ENCODE data around the gene NOS3.
"Not testable (repeated sequence)": the region's sequence is repeated elsewhere in the genome, so short reads cannot be mapped to it uniquely, and the experiment has no call there.

NOS3 gene

GRCh38 chr7:151006590-151007300, 15.9 kb downstream of the NOS3 start:
- Histone ChIP-seq H3K4me2 (peak overlapping the region; percentile 99), H4K20me1 (no peaks in the 10 kb centered on the region), H3K9ac (peak overlapping the region; percentile 77), H3K9me3 (no peaks in the 10 kb centered on the region), H3K27ac (peak overlapping the region; percentile 90), H3K27me3 (no peaks in the 10 kb centered on the region), H3K4me3 (peak overlapping the region; percentile 58), H3K36me3 (peaks cover 4% of the 10 kb centered on the region; the same call in 1 of the 2 replicates), H3K4me1 (peaks cover 71% of the 10 kb centered on the region)
- no peak for TF ChIP-seq Cebpa-rat (IDR thresholded peaks at IDR 0.05)

DNA sequence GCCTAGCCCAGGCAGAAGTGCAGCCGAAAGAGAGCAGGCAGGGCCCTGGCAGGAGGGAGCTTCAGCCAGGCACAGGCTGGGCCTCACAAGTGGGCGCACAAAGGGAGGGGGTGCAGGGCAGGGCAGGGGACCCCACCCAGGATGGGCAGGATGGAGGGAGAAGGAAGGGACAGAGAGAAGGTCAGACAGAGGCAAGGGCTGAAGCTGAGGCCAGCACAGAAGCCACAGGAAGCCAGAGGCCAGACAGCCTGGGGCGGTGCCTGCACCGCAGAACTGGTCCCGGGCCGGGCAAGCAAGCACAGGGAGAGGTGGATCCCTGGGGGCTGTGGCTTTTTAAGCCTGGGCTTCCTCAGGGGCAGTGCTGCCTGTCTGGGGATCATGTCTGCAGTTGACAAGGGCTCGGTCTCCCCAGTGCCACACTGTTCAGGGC, 16.7 kb downstream of the NOS3 start:
- Histone ChIP-seq H3K36me3 (no peaks in the 10 kb centered on the region), H3K9ac (peak overlapping the region; percentile 77), H4K20me1 (no peaks in the 10 kb centered on the region), H3K4me2 (peak overlapping the region; percentile 99), H3K27me3 (no peaks in the 10 kb centered on the region), H3K27ac (peak overlapping the region; percentile 90), H3K4me1 (peaks cover 78% of the 10 kb centered on the region), H3K4me3 (peak overlapping the region; percentile 58), H3K9me3 (no peaks in the 10 kb centered on the region)
- no peak for TF ChIP-seq Cebpa-rat (IDR thresholded peaks at IDR 0.05)

GRCh38 chr7:151008143-151008510, 17.3 kb downstream of the NOS3 start:
- peaks cover 85% of the 10 kb centered on the region for H3K4me1 ChIP-seq
- H3K36me3 ChIP-seq, result no peaks in the 10 kb centered on the region
- H3K9me3 ChIP-seq, result no peaks in the 10 kb centered on the region
- peak overlapping the region; percentile 58 for H3K4me3 ChIP-seq
- H4K20me1 ChIP-seq, result no peaks in the 10 kb centered on the region
- no peak for TF ChIP-seq Cebpa-rat (IDR thresholded peaks at IDR 0.05)
- H3K4me2 ChIP-seq, result peak overlapping the region; percentile 99
- peak overlapping the region; percentile 77; the same call in 1 of the 2 replicates for H3K9ac ChIP-seq
- no peaks in the 10 kb centered on the region for H3K27me3 ChIP-seq
- peak overlapping the region; percentile 90 for H3K27ac ChIP-seq

GRCh38 chr7:151008511-151009323, 17.9 kb downstream of the NOS3 start:
- H3K4me3 ChIP-seq, result peak overlapping the region; percentile 58
- H4K20me1 ChIP-seq, result no peaks in the 10 kb centered on the region
- H3K4me2 ChIP-seq, result peak overlapping the region; percentile 99
- no peaks in the 10 kb centered on the region for H3K27me3 ChIP-seq
- no peak for TF ChIP-seq Cebpa-rat (IDR thresholded peaks at IDR 0.05)
- no peaks in the 10 kb centered on the region for H3K9me3 ChIP-seq
- H3K4me1 ChIP-seq, result peaks cover 89% of the 10 kb centered on the region
- peak overlapping the region; percentile 77 for H3K9ac ChIP-seq
- no peaks in the 10 kb centered on the region for H3K36me3 ChIP-seq
- H3K27ac ChIP-seq, result peak overlapping the region; percentile 90

- Histone ChIP-seq H3K4me3 (peak overlapping the region; percentile 29; the same call in 1 of the 2 replicates), H3K4me1 (peaks cover 96% of the 10 kb centered on the region), H3K9me3 (no peaks in the 10 kb centered on the region), H3K36me3 (peaks cover 7% of the 10 kb centered on the region; the same call in 1 of the 2 replicates), H3K4me2 (peak overlapping the region; percentile 99), H4K20me1 (no peaks in the 10 kb centered on the region), H3K9ac (peak overlapping the region; percentile 57; the same call in 1 of the 2 replicates), H3K27ac (peak overlapping the region; percentile 90), H3K27me3 (no peaks in the 10 kb centered on the region)
- no peak for TF ChIP-seq Cebpa-rat (IDR thresholded peaks at IDR 0.05)
These were observed 18.7 kb downstream of the NOS3 start for GRCh38 chr7:151009327-151010036.

DNA sequence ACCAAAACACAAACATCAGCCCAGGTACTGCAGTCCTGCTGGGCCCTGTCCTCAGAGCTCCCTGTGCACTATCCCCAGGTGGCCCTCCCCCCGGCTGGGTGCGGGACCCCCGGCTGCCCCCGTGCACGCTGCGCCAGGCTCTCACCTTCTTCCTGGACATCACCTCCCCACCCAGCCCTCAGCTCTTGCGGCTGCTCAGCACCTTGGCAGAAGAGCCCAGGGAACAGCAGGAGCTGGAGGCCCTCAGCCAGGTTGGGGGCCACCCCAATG, 19.2 kb downstream of the NOS3 start:
- no peak for TF ChIP-seq Cebpa-rat (IDR thresholded peaks at IDR 0.05)
- H3K4me2 ChIP-seq, result peak overlapping the region; percentile 99
- H3K27ac ChIP-seq, result peak overlapping the region; percentile 90
- H3K4me3 ChIP-seq, result peak overlapping the region; percentile 29; the same call in 1 of the 2 replicates
- H3K9ac ChIP-seq, result peak overlapping the region; percentile 57
- peaks cover 96% of the 10 kb centered on the region for H3K4me1 ChIP-seq
- H3K36me3 ChIP-seq, result peaks cover 7% of the 10 kb centered on the region; the same call in 1 of the 2 replicates
- H3K27me3 ChIP-seq, result no peaks in the 10 kb centered on the region
- no peaks in the 10 kb centered on the region for H3K9me3 ChIP-seq
- no peaks in the 10 kb centered on the region for H4K20me1 ChIP-seq

DNA sequence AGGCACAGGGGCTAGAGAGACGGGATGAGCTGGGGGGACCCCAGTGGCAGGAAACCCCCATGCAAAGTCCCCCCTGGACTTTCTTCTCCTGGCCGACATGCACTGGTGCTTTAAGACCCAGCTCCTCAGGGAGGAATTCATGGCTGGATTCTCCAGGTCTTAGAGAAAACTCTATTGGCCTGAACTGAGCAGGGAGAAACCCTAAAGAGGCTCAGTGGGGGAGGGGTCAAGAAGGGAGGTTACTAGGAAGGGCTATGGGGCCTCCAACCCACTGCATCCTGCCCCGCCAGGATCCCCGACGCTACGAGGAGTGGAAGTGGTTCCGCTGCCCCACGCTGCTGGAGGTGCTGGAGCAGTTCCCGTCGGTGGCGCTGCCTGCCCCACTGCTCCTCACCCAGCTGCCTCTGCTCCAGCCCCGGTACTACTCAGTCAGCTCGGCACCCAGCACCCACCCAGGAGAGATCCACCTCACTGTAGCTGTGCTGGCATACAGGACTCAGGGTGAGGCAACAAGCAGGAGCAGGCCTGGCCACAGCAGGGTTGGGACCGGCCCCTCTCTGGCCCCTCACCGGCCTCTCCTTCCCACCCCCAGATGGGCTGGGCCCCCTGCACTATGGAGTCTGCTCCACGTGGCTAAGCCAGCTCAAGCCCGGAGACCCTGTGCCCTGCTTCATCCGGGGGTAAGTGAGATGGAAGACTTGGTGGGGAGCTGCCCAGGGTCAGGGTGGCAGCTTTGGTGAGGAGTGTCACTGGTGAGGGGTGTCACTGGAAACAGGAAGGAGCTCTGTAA, 19.7 kb downstream of the NOS3 start:
- Histone ChIP-seq H3K27ac (peak overlapping the region; percentile 90), H3K4me3 (peak overlapping the region; percentile 29; the same call in 1 of the 2 replicates), H3K27me3 (no peaks in the 10 kb centered on the region), H3K9ac (peak overlapping the region; percentile 57), H3K4me1 (peaks cover 96% of the 10 kb centered on the region), H4K20me1 (no peaks in the 10 kb centered on the region), H3K9me3 (no peaks in the 10 kb centered on the region), H3K36me3 (peaks cover 7% of the 10 kb centered on the region; the same call in 1 of the 2 replicates), H3K4me2 (peak overlapping the region; percentile 99)
- TF ChIP-seq Cebpa-rat (IDR thresholded peaks at IDR 0.05), result no peak

GRCh38 chr7:151011097-151011409, 20.2 kb downstream of the NOS3 start:
- Histone ChIP-seq H3K4me2 (peak overlapping the region; percentile 99), H3K27me3 (no peaks in the 10 kb centered on the region), H3K4me3 (peak overlapping the region; percentile 29; the same call in 1 of the 2 replicates), H3K9me3 (no peaks in the 10 kb centered on the region), H3K9ac (peak overlapping the region; percentile 57), H4K20me1 (no peaks in the 10 kb centered on the region), H3K27ac (peak overlapping the region; percentile 90), H3K36me3 (peaks cover 7% of the 10 kb centered on the region; the same call in 1 of the 2 replicates), H3K4me1 (peaks cover 90% of the 10 kb centered on the region)
- no peak for TF ChIP-seq Cebpa-rat (IDR thresholded peaks at IDR 0.05)

GRCh38 chr7:151011616-151012015, 20.8 kb downstream of the NOS3 start:
- H3K4me1 ChIP-seq, result peaks cover 90% of the 10 kb centered on the region
- H3K4me3 ChIP-seq, H4K20me1 ChIP-seq, H3K36me3 ChIP-seq, H3K27ac ChIP-seq, H3K27me3 ChIP-seq, H3K9me3 ChIP-seq, H3K9ac ChIP-seq: not testable (repeated sequence)
- peak overlapping the region; percentile 59 for H3K4me2 ChIP-seq

Data from BLaER1 (cell line).